RWPE1 (cell line): ENCODE data around the gene CALML6.
A peak's percentile ranks its signal among the peaks of the same experiment; 100 is the strongest.

Experiments used
- CTCF ChIA-PET: fragments of 350-600 bp; sonication (Branson Sonifier 250); formaldehyde crosslinking; extraction: SDS; loops from one replicate; lab custom pipeline; 2021; lab: Yijun Ruan, JAX
- POLR2A ChIA-PET: fragments of 400-600 bp; formaldehyde crosslinking; extraction: SDS; loops from one replicate; lab custom pipeline; 2020; ENCODE audit warnings: antibody characterized with exemption; ENCODE audit not compliant: low non-redundant PET; lab: Yijun Ruan, JAX
- DNase-seq: peaks from one replicate; pipeline ENCODE4 v3.0.0; 2012; ENCODE audit warnings: low spot score
- H3K27ac ChIP-seq: fragments of 450-650 bp; 2 replicates; pipeline ENCODE4 v1.5.1; 2017
- TF ChIP-seq, protein P1 (sequence below): fragments of 450-650 bp; conservative IDR thresholded peaks from 2 replicates; pipeline ENCODE4 v1.5.1; 2017; ENCODE audit warnings: low read depth, mild to moderate bottlenecking

CALML6 gene

DNA sequence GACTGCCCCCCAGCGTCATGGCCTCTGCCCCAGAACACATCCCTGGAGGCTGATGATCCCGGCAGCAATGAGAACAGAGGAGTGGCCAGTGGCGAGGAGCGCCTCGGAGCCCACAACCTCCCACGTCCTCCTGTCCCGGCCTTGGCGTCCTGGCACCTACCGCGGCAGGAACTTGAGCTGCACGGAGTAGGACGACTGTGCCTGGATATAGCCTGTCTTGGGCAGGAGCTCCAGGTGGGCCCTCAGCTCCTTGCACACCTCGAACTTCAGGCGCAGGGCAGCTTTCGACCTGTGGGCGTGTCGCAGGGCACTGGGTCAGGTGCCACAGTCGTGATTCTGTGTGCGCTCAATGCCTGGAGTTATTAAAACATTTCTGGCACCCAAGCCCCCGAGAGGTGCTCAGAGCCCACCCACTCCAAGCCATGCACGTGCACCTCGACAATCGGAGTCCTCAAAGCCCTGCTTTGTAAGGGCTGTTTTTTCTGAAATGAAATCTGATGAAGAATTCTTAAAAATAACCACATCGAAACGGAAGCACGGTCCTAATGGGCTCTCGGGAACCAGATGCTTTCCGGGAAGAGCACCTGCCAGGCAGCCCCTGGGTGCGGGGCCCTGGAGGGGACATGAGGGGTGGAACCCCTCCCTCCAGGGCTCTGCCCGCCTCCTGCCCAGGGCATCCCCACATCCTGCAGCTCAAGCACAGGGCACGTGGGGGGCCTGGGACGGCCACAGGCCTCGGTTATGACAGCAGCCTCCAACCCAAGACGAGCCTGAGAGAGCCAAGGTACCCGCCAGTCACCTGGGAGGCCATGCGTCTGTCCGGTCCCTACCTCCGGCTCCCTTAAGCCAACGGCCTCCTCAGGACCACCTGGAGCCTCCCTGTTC lies 27.1 kb downstream of the CALML6 start:
- DNase-seq = no peak
- no peak overlapping the region for H3K27ac ChIP-seq
- POLR2A ChIA-PET = interaction anchor here (0.5 kb wide), 1 partner anchor 1000 kb away, joined by 3 read pairs; no protein-coding TSS in a partner anchor
- TF ChIP-seq, protein P1, sequence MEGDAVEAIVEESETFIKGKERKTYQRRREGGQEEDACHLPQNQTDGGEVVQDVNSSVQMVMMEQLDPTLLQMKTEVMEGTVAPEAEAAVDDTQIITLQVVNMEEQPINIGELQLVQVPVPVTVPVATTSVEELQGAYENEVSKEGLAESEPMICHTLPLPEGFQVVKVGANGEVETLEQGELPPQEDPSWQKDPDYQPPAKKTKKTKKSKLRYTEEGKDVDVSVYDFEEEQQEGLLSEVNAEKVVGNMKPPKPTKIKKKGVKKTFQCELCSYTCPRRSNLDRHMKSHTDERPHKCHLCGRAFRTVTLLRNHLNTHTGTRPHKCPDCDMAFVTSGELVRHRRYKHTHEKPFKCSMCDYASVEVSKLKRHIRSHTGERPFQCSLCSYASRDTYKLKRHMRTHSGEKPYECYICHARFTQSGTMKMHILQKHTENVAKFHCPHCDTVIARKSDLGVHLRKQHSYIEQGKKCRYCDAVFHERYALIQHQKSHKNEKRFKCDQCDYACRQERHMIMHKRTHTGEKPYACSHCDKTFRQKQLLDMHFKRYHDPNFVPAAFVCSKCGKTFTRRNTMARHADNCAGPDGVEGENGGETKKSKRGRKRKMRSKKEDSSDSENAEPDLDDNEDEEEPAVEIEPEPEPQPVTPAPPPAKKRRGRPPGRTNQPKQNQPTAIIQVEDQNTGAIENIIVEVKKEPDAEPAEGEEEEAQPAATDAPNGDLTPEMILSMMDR = no peak
- CTCF ChIA-PET = interaction anchor here (0.6 to 4.2 kb wide), 4 partner anchors 37 to 232 kb away, joined by 4 to 27 read pairs (median 6); no protein-coding TSS in a partner anchor

DNA sequence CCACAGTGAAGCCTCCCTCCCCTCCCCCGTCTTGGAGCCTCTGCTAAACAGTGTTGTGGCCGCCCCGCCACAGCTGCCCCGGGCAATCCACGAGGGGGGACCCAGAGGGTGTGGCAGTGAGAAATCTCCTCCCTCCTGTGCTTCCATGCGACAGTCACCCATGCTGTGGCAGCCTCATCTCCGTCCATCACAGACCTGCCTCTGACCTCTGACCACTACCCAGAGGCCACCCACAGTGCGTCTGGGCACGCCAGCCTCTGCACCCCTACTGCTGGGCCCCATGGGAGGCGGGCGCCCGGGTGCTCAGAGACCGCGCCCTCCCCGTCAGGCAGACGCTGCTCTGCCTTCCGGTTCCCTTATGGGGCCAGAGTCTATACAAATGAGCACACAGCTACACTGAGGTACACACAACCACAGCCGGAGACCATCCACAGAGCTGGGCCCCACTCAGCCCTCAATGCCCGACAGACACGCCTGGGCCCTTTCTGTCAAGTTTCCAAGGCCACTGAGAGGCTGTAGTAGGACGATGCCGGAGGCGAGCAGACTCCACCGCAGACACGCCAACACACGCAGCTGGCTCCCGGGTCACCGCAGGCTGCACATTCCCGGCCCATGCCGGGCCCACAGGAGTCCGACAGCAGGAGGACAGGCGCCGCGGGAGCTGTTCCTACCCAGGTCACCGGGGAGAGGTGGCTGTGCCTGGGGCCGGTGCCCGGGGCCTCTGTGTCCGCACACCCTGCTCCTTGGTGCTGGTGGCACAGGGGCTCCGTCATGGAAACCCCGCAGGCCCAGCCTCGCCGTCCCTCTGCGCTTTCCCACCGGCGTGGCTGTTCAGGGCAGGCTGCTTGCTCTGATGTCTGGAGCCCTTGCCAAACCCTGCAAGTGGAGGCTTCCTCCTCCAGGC lies 27.9 kb downstream of the CALML6 start:
- POLR2A ChIA-PET = interaction anchor here (0.5 to 0.6 kb wide), 2 partner anchors 10 to 1001 kb away, joined by 3 to 6 read pairs; no protein-coding TSS in a partner anchor

DNA sequence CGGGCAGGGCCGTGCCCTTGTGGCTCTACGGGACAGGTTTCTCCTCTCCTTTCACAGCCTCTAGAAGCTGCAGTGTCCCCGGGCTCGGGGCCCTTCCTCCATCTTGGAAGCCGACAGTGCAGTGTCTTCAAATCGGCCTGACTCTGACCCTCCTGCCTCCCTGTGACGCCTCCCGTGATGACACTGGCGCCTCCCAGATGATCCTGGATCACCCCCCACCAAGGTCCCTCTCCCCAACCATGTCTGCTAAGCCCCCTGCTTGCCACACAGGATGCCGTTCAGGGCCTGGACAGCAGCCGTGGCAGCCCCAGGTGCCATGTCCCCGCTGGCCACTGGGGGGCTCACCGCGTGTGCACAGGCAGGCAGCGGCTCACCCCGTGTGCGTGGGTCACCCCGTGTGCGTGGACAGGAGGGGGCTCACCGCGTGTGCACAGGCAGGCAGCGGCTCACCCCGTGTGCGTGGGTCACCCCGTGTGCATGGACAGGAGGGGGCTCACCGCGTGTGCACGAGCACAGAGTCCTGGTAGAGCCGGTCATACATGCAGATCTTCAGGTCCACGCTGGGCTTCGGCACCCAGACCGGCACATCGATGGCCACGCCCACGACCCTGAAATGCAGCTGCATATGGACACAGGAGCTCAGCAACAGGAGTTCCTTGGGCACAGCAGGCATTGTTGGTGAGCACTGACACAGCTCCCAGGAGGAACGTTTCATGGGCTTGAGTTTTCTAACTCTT lies 28.9 kb downstream of the CALML6 start:
- TF ChIP-seq, protein P1 = peak; percentile 91
- no peak overlapping the region for H3K27ac ChIP-seq
- ChIA-PET CTCF (interaction anchor here (0.6 to 4.2 kb wide), 7 partner anchors 10 to 101 kb away, joined by 3 to 27 read pairs (median 3); no protein-coding TSS in a partner anchor), POLR2A (no interaction called here)
- DNase-seq = peak; percentile 55

More for the DNA sequence above, 27.9 kb downstream of the CALML6 start:
- CTCF ChIA-PET = interaction anchor here (0.5 to 4.2 kb wide), 8 partner anchors 12 to 231 kb away, joined by 3 to 27 read pairs (median 4); partner anchors contain the start of gene PRKCZ
- no peak for DNase-seq
- no peak overlapping the region for H3K27ac ChIP-seq
- TF ChIP-seq, protein P1 = no peak

DNA sequence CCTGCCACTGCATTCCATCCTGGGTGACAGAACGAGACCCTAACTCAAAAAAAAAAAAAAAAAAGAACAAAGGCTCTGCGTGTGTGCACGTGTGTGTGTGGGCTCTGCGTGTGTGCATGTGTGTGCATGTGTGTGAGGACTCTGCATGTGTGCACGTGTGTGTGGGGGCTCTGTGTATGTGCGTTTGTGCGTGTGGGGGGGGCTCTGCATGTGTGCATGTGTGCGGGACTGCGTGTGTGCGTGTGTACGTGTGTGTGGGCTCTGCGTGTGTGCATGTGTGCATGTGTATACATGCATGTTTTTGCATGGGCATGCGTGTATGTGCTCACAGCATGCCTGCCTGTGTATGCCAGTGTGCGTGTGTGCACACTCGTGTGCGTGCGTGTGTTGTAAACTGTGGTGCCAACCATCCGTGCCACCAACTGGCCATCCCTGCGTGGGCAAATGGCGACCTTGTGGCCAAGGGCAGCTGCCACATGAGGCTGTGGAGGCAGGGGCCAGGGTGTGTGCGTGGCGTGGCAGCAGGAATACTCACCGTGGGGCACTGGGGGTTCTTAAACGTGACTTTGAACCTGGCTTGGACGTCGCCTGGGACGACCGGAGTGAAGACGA lies 30.8 kb downstream of the CALML6 start:
- TF ChIP-seq, protein P1 = no peak
- POLR2A ChIA-PET = interaction anchor here (0.6 kb wide), 1 partner anchor 67 kb away, joined by 6 read pairs; no protein-coding TSS in a partner anchor
- H3K27ac ChIP-seq = no peak overlapping the region
- CTCF ChIA-PET = interaction anchor here (1.2 to 4.2 kb wide), 3 partner anchors 99 to 103 kb away, joined by 3 to 27 read pairs (median 4); no protein-coding TSS in a partner anchor
- DNase-seq = no peak

DNA sequence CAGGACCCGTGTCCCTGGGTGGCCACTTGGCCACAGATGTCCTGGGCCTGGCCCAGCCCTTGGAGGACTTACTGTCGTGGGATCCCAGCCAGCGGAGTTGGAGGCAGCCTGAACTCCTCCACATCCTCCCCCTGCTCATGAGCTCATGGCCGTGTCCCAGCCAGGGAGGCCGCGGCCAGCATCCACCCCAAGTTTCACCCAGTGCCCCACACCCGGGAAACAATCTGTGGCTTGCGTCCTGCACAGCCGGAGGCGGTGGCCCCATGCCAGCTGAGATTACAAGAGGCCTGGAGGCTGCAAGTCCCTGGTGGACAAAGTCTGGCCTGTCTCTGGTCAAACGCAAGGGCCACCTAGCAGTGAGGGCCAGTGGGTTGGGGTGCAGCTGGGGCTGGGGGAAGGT lies 31.5 kb downstream of the CALML6 start:
- no peak overlapping the region for H3K27ac ChIP-seq
- ChIA-PET CTCF (interaction anchor here (1.2 kb wide), 2 partner anchors 98 to 103 kb away, joined by 3 to 4 read pairs; no protein-coding TSS in a partner anchor), POLR2A (no interaction called here)
- TF ChIP-seq, protein P1 = no peak
- no peak for DNase-seq
